ENCODE data around the gene PDXK.

The PDXK gene

GRCh38 chr21:43726686-43727518 is 8.0 kb downstream of the PDXK start:
- no peak for DNase-seq

- no peak for DNase-seq
These were observed 8.7 kb downstream of the PDXK start for GRCh38 chr21:43727519-43728153.

GRCh38 chr21:43728154-43728466 is 9.2 kb downstream of the PDXK start:
- no peak for DNase-seq

GRCh38 chr21:43728467-43729390 is 9.8 kb downstream of the PDXK start:
- DNase-seq = peak; percentile 63

GRCh38 chr21:43731476-43731875 is 12.5 kb downstream of the PDXK start:
- DNase-seq = no peak

- no peak for DNase-seq
These were observed 13.2 kb downstream of the PDXK start for GRCh38 chr21:43731891-43732711.

GRCh38 chr21:43733060-43733459 is 14.1 kb downstream of the PDXK start:
- DNase-seq = no peak

GRCh38 chr21:43733529-43734071 is 14.7 kb downstream of the PDXK start:
- DNase-seq = no peak

DNA sequence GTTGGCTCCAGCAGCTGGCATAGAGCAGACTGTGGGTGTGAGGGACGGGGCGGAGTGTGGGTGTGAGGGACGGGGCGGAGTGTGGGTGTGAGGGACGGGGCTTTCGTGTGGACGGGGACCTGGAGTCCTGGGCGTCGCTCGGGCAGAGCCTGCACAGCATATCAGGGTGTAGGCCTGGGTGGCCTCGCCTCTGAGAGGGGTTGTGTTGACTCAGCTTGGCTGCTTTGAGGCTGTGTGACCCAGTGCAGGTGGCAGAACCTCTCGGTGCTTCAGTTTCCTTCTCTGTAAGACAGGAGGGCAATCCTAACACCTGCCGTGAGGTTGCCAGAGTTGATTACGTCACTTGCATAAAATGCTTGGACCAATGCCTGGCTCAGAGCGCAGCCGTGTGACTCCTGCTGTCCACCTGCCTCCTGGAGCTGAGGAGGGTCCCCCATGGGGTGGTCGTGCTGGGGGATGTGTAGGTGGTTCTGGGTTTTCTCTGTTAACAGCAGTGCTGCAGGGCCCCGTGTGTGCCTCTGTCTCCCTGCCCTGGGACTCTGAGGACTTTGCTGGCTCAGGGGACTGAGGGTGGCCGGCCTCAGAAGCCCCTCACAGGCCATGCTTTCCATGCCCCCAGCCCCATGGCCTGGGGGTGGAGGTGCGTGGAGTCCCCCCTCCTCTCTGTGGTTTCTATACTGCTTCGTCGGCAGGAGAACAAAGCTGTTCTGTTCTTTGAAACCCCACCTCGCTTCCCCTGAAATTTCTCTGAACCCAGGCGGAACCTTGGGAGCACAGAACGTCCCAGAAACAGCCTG is 15.4 kb downstream of the PDXK start:
- DNase-seq = no peak

- no peak for DNase-seq
These were observed 15.9 kb downstream of the PDXK start for GRCh38 chr21:43734928-43735229.

DNA sequence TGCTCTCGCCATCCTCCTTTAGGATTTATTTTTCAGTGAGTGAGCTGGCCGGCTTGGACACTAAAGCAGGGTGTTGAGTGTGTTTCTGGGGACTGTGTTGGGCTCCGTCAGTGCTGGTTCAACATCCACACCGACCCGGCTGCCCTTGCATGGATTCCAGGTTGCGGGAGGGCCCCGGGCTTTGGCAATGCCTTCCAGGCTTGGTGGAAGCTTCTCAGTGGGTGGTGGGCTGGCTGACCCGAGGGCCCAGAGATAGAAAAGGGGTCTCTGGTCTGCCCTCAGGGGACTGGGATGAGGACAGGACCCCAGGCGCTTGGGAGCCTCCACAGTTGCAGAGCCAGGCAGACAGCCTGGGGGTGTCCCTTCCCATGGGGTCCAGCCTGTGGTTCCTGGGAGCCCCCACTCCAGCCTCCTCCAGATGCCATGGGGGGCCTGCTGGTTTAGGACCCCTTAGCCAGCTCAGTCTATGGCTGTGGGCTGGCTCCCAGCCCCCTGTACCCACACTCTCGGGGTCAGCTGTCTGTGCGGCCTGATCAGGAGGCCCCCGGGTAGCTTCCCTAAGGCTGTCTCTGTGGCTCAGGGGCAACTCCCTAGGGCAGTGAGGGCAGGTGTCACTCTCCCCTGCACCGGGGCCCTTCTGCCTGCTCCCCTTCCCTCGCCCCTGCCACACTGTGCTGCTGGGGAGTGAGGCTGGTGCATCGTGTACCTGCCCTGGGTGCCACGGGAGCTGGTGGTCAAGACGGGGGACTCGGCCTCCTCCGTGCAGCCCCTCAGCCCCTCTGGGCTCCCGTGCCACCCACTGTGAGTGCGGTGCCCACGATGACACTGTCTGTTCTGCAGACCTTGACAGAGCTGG is 16.5 kb downstream of the PDXK start:
- DNase-seq = no peak

- no peak for DNase-seq
These were observed 17.4 kb downstream of the PDXK start for GRCh38 chr21:43736224-43736883.

GRCh38 chr21:43737158-43737950 is 18.4 kb downstream of the PDXK start:
- no peak for DNase-seq

GRCh38 chr21:43739621-43740435 is 20.9 kb downstream of the PDXK start:
- DNase-seq = no peak

- DNase-seq = no peak
These were observed 21.7 kb downstream of the PDXK start for GRCh38 chr21:43740497-43741156.

DNA sequence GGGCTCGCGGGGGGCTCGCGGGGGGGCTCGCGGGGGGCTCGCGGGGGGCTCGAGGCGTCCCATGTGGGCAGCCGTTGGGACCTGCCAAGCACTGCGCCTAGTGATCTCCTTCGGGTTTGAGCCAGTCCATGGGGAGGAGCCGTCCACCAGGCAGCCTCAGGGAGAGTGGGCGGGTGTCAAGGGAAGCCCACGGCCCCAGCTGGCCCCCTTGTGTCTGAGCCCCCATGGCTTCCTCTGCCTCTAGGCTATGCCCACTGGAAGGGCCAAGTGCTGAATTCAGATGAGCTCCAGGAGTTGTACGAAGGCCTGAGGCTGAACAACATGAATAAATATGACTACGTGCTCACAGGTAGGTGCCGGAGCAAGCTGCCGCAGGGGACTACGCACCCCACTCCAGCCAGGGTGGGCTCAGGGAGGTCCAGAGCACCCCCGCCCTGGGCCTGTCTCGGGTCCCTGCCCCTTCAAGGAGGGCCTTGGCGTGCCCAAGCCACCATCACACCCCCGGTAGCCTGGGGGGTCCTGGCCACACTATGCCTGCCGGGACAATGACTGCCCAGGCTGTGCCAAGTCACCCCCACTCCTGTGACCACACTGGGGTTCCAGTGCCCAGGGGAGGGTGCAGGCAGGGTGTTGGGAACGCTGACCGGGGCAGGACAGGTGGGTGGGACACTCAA is 22.6 kb downstream of the PDXK start:
- no peak for DNase-seq

- no peak for DNase-seq
These were observed 25.0 kb downstream of the PDXK start for GRCh38 chr21:43743947-43744346.

Measured in effector CD8-positive, alpha-beta T cell (primary cell).